Naive B cell (primary cell): ENCODE results near the gene AIF1. TPM values are rescaled to one million over a fixed set of nuclear protein-coding genes. Genes with fewer than 3 reads are reported as not detected.

Experiments
- ATAC-seq, 2 donors: fragments of 150-1000 bp; cut with Tn5 transposase; 2 replicates each; pipeline ENCODE4 v1.10.0; 2021; ENCODE audit warnings: low read depth in 2 of 2, mild to moderate bottlenecking in 2 of 2, moderate library complexity in 2 of 2
- DNase-seq: peaks from one replicate; pipeline ENCODE4 v3.0.0; 2022
- H3K27ac Mint-ChIP-seq, 6 donors: one replicate each; pipeline ENCODE4 v1.8.0; 2020 to 2022; ENCODE audit warnings: mild to moderate bottlenecking in 6 of 6, mixed read lengths in 6 of 6, moderate library complexity in 5 of 6, inconsistent platforms in 2 of 6
- H3K27me3 Mint-ChIP-seq, 3 donors: one replicate each; pipeline ENCODE4 v1.8.0; 2021 to 2022; ENCODE audit warnings: mixed read lengths in 3 of 3, mild to moderate bottlenecking in 1 of 3
- H3K36me3 Mint-ChIP-seq, 2 donors: one replicate each; pipeline ENCODE4 v1.8.0; 2020 to 2022; ENCODE audit warnings: mixed read lengths in 2 of 2, inconsistent platforms in 1 of 2, mild to moderate bottlenecking in 1 of 2
- H3K4me1 Mint-ChIP-seq, 3 donors: one replicate each; pipeline ENCODE4 v1.8.0; 2020 to 2022; ENCODE audit warnings: mixed read lengths in 3 of 3, inconsistent platforms in 1 of 3, mild to moderate bottlenecking in 1 of 3, moderate library complexity in 1 of 3
- H3K4me3 Mint-ChIP-seq, 8 donors: one replicate each; pipeline ENCODE4 v1.8.0; 2020 to 2022; ENCODE audit warnings: mild to moderate bottlenecking in 8 of 8, mixed read lengths in 8 of 8, moderate library complexity in 8 of 8, inconsistent platforms in 2 of 8
- H3K9me3 Mint-ChIP-seq, 7 donors: one replicate each; pipeline ENCODE4 v1.8.0; 2020 to 2022; ENCODE audit warnings: mixed read lengths in 7 of 7, mild to moderate bottlenecking in 5 of 7, inconsistent platforms in 2 of 7, moderate library complexity in 1 of 7
- polyA plus RNA-seq, 6 donors: library from polyadenylated mRNA; unstranded; fragments of 300-500 nt; fragmentation: Illumina TruSeq; gene quantifications; one replicate each; pipeline ENCODE4 v1.2.3, GENCODE V29; 2021; ENCODE audit warnings: low read depth in 6 of 6

Gene AIF1
- polyA plus RNA-seq, 6 donors from 2014 or later: 0.50 to 14.4 (median 3.5) TPM

- peak overlapping the region in 4 of 6 donors; percentile 26 to 70 (median 54) for H3K27ac Mint-ChIP-seq
- ATAC-seq (no peak), DNase-seq (no peak)
- H3K27me3 Mint-ChIP-seq: no peaks in the 10 kb centered on the region
- peaks cover 13 to 29% of the 10 kb centered on the region in 2 donors for H3K36me3 Mint-ChIP-seq
- H3K4me3 Mint-ChIP-seq: peak overlapping the region in 1 of 8 donors; percentile 32
- no peaks in the 10 kb centered on the region for H3K9me3 Mint-ChIP-seq
- H3K4me1 Mint-ChIP-seq: peaks cover 9 to 16% (median 15%) of the 10 kb centered on the region in 3 donors
Measured at GRCh38 chr6:31645325-31645724, 30.3 kb downstream of the AIF1 start.

GRCh38 chr6:31651602-31652191 is 36.7 kb downstream of the AIF1 start:
- no peak for ATAC-seq
- Mint-ChIP-seq H3K4me1 (peaks cover 35 to 56% (median 45%) of the 10 kb centered on the region in 3 donors), H3K36me3 (peaks cover 0 to 18% of the 10 kb centered on the region in 2 donors), H3K27ac (peak overlapping the region; percentile 97 to 100 (median 100)), H3K27me3 (no peaks in the 10 kb centered on the region), H3K4me3 (peak overlapping the region; percentile 88 to 99 (median 97)), H3K9me3 (no peaks in the 10 kb centered on the region)
- no peak for DNase-seq

GRCh38 chr6:31652925-31653724 is 38.1 kb downstream of the AIF1 start:
- Mint-ChIP-seq H3K4me1 (peaks cover 42 to 69% (median 59%) of the 10 kb centered on the region in 3 donors), H3K36me3 (peaks cover 0 to 18% of the 10 kb centered on the region in 2 donors), H3K4me3 (peak overlapping the region; percentile 88 to 99 (median 97)), H3K27ac (peak overlapping the region; percentile 97 to 100 (median 100)), H3K27me3 (no peaks in the 10 kb centered on the region), H3K9me3 (no peaks in the 10 kb centered on the region)
- ATAC-seq (peak; percentile 67 to 71), DNase-seq (peak; percentile 92)

- DNase-seq: no peak
- no peak for ATAC-seq
Measured at GRCh38 chr6:31654574-31655348, 39.7 kb downstream of the AIF1 start.

GRCh38 chr6:31655349-31656237 is 40.6 kb downstream of the AIF1 start, which contains the start of gene APOM:
Gene APOM, plus strand, starts transcription at chr6:31655894. Its CDS starts 73 bp downstream, at chr6:31655967.
- Mint-ChIP-seq H3K36me3 (peaks cover 0 to 11% of the 10 kb centered on the region in 2 donors), H3K4me3 (peak within 1 kb of the TSS in 4 of 8 donors; percentile 17 to 96 (median 42)), H3K4me1 (peaks cover 56 to 79% (median 74%) of the 10 kb centered on the region in 3 donors), H3K27ac (peak within 1 kb of the TSS in 4 of 6 donors; percentile 49 to 85 (median 70)), H3K27me3 (no peaks in the 10 kb centered on the region), H3K9me3 (no peaks in the 10 kb centered on the region)
- DNase-seq (no peak), ATAC-seq (no peak)

More at GRCh38 chr6:31654574-31655348, 39.7 kb downstream of the AIF1 start:
- Mint-ChIP-seq H3K4me3 (peak overlapping the region in 4 of 8 donors; percentile 32 to 97 (median 74)), H3K4me1 (peaks cover 53 to 79% (median 76%) of the 10 kb centered on the region in 3 donors), H3K36me3 (peaks cover 0 to 11% of the 10 kb centered on the region in 2 donors), H3K27me3 (no peaks in the 10 kb centered on the region), H3K27ac (peak overlapping the region in 1 of 6 donors; percentile 56), H3K9me3 (no peaks in the 10 kb centered on the region)

- no peak for DNase-seq
- H3K27me3 Mint-ChIP-seq: no peaks in the 10 kb centered on the region
- no peak for ATAC-seq
- H3K4me3 Mint-ChIP-seq: peak overlapping the region in 6 of 8 donors; percentile 21 to 96 (median 66)
- peaks cover 0 to 16% of the 10 kb centered on the region in 2 donors for H3K36me3 Mint-ChIP-seq
- no peaks in the 10 kb centered on the region for H3K9me3 Mint-ChIP-seq
- H3K27ac Mint-ChIP-seq: peak overlapping the region in 5 of 6 donors; percentile 32 to 93 (median 71)
- H3K4me1 Mint-ChIP-seq: peaks cover 47 to 82% (median 67%) of the 10 kb centered on the region in 3 donors
Measured at GRCh38 chr6:31657406-31658157, 42.5 kb downstream of the AIF1 start.

GRCh38 chr6:31658158-31658688 is 43.2 kb downstream of the AIF1 start:
- Mint-ChIP-seq H3K4me3 (peak overlapping the region in 7 of 8 donors; percentile 60 to 96 (median 91)), H3K9me3 (no peaks in the 10 kb centered on the region), H3K27me3 (no peaks in the 10 kb centered on the region), H3K36me3 (peaks cover 0 to 17% of the 10 kb centered on the region in 2 donors), H3K4me1 (peaks cover 45 to 82% (median 65%) of the 10 kb centered on the region in 3 donors), H3K27ac (peak overlapping the region in 3 of 6 donors; percentile 41 to 93 (median 82))
- ATAC-seq: no peak
- DNase-seq: no peak

- Mint-ChIP-seq H3K4me1 (peaks cover 54 to 86% (median 74%) of the 10 kb centered on the region in 3 donors), H3K27me3 (no peaks in the 10 kb centered on the region), H3K4me3 (peak overlapping the region; percentile 91 to 96 (median 95))
Measured at GRCh38 chr6:31658983-31659648, 44.1 kb downstream of the AIF1 start.

GRCh38 chr6:31659649-31660380 is 44.8 kb downstream of the AIF1 start:
- DNase-seq (peak; percentile 42), ATAC-seq (peak; percentile 59 to 61)
- H3K27me3 Mint-ChIP-seq: no peaks in the 10 kb centered on the region
- H3K4me3 Mint-ChIP-seq: peak overlapping the region; percentile 91 to 96 (median 95)
- peaks cover 61 to 91% (median 81%) of the 10 kb centered on the region in 3 donors for H3K4me1 Mint-ChIP-seq
- peak overlapping the region; percentile 36 to 94 (median 90) for H3K27ac Mint-ChIP-seq
- H3K36me3 Mint-ChIP-seq: peaks cover 0 to 28% of the 10 kb centered on the region in 2 donors
- H3K9me3 Mint-ChIP-seq: no peaks in the 10 kb centered on the region

More at GRCh38 chr6:31658983-31659648, 44.1 kb downstream of the AIF1 start:
- DNase-seq (no peak), ATAC-seq (no peak)
- Mint-ChIP-seq H3K27ac (peak overlapping the region in 4 of 6 donors; percentile 79 to 94 (median 90)), H3K36me3 (peaks cover 0 to 21% of the 10 kb centered on the region in 2 donors), H3K9me3 (no peaks in the 10 kb centered on the region)

GRCh38 chr6:31660381-31661261 is 45.6 kb downstream of the AIF1 start, which contains the start of gene C6orf47:
Gene C6orf47, minus strand, starts transcription at chr6:31660778. Its CDS starts 831 bp downstream, at chr6:31659947.
- peak; percentile 57 to 60 for ATAC-seq
- H3K4me1 Mint-ChIP-seq: peaks cover 59 to 87% (median 80%) of the 10 kb centered on the region in 3 donors
- peaks cover 0 to 27% of the 10 kb centered on the region in 2 donors for H3K36me3 Mint-ChIP-seq
- peak within 1 kb of the TSS; percentile 86 to 94 (median 91) for H3K27ac Mint-ChIP-seq
- H3K4me3 Mint-ChIP-seq: peak within 1 kb of the TSS; percentile 91 to 96 (median 95)
- peak; percentile 74 for DNase-seq
- no peaks in the 10 kb centered on the region for H3K9me3 Mint-ChIP-seq
- H3K27me3 Mint-ChIP-seq: no peaks in the 10 kb centered on the region
